K562 (cell line): ENCODE data around the gene TIMM17A. TPM values are rescaled to one million over a fixed set of nuclear protein-coding genes. Genes with fewer than 3 reads are reported as not detected.

ENCODE experiments used
- ATAC-seq: fragments of 200-7000 bp; cut with Tn5 transposase; 3 replicates; pipeline ENCODE4 v1.9.1; 2020; ENCODE audit warnings: moderate library complexity
- BruUV-seq: library from RNA; stranded (reverse); fragments of 400-500 nt; replicated peaks from 2 replicates; lab custom pipeline; 2021; lab: Mats Ljungman, UMichigan
- CTCF ChIA-PET: fragments of 300-600 bp; formaldehyde crosslinking; extraction: SDS; loops from one replicate; lab custom pipeline; 2021; ENCODE audit warnings: low intra/inter-chr PET ratio; lab: Yijun Ruan, JAX
- POLR2A ChIA-PET: fragments of 300-600, 350-650 bp; sonication (Branson Sonifier 250); formaldehyde crosslinking; extraction: SDS; loops from one replicate; lab custom pipeline; 2021; ENCODE audit warnings: antibody characterized with exemption, inconsistent platforms; lab: Yijun Ruan, JAX
- DNase-seq, 4 experiments: peaks; one replicate each; pipeline versions ENCODE4 v3.0.0 to v3.0.0-alpha.2; 2011 to 2018; ENCODE audit warnings: low spot score in 3 of 4, mixed read lengths in 3 of 4; ENCODE audit errors: extremely low read depth in 1 of 4
- FAIRE-seq: peaks from 2 replicates; lab custom pipeline; 2011; peaks lifted over from hg19 to GRCh38; lab: Jason Lieb, UNC
- H2AFZ ChIP-seq: 2 replicates; pipeline ENCODE4 v1.6.0; 2011; ENCODE audit warnings: low read depth, low read length, control low read depth, inconsistent platforms
- H3K27ac ChIP-seq: fragments of 200-600 bp; 3 replicates; pipeline ENCODE4 v1.8.0; 2011; ENCODE audit warnings: low read depth, mild to moderate bottlenecking, control low read depth, inconsistent platforms, low read length, moderate library complexity, mixed read lengths; ENCODE audit errors: extremely low read depth
- H3K27me3 ChIP-seq, 2 experiments: fragments of 300-600 bp in 1 of 2; 2 replicates in 1 of 2; 3 replicates in 1 of 2; pipeline versions ENCODE4 v1.6.0 to v1.8.0; 2011; ENCODE audit warnings: inconsistent platforms in 2 of 2, low read length in 2 of 2, mild to moderate bottlenecking in 1 of 2, mixed read lengths in 1 of 2, moderate library complexity in 1 of 2; ENCODE audit not compliant: control insufficient read depth in 2 of 2, insufficient read depth in 2 of 2
- H3K36me3 ChIP-seq: fragments of 300-600 bp; 3 replicates; pipeline ENCODE4 v1.8.0; 2011; ENCODE audit warnings: mild to moderate bottlenecking, low read length, inconsistent platforms; ENCODE audit not compliant: control insufficient read depth, insufficient read depth
- H3K4me1 ChIP-seq, 2 experiments: fragments of 200-600 bp in 1 of 2; replicated peaks in 1 of 2; 2 replicates in 1 of 2; 3 replicates in 1 of 2; pipeline versions ENCODE4 v1.5.1 to v1.8.0; 2011; ENCODE audit warnings: inconsistent platforms in 2 of 2, low read length in 2 of 2, mild to moderate bottlenecking in 1 of 2, mixed read lengths in 1 of 2, moderate library complexity in 1 of 2; ENCODE audit not compliant: control insufficient read depth in 2 of 2, insufficient read depth in 2 of 2
- H3K4me2 ChIP-seq: 2 replicates; pipeline ENCODE4 v1.6.1; 2011; ENCODE audit warnings: low read length, control low read depth, inconsistent platforms, mixed read lengths; ENCODE audit not compliant: insufficient read depth
- H3K4me3 ChIP-seq: fragments of 200-600 bp; sonication (generic), shearing (Covaris generic); 2 replicates; pipeline ENCODE4 v1.5.1; 2016; ENCODE audit warnings: control low read depth, inconsistent platforms
- H3K79me2 ChIP-seq: fragments of 200-600 bp; 3 replicates; pipeline ENCODE4 v1.8.0; 2011; ENCODE audit warnings: low read length, inconsistent platforms; ENCODE audit not compliant: control insufficient read depth, insufficient read depth
- H3K9ac ChIP-seq, 2 experiments: 2 replicates each; pipeline versions ENCODE4 v1.6.0 to v1.6.1; 2011; ENCODE audit warnings: low read depth in 2 of 2, low read length in 2 of 2, control low read depth in 1 of 2, inconsistent platforms in 1 of 2, mild to moderate bottlenecking in 1 of 2, mixed read lengths in 1 of 2; ENCODE audit not compliant: insufficient read depth in 1 of 2
- H3K9me1 ChIP-seq: one replicate; pipeline ENCODE4 v1.6.0; 2011; ENCODE audit warnings: inconsistent platforms, mild to moderate bottlenecking, low read length, moderate library complexity; ENCODE audit not compliant: control insufficient read depth, insufficient read depth
- H3K9me3 ChIP-seq: replicated peaks from 2 replicates; pipeline ENCODE4 v1.5.1; 2011; ENCODE audit warnings: low read depth, low read length, inconsistent platforms; ENCODE audit not compliant: control insufficient read depth, insufficient read depth
- H4K20me1 ChIP-seq: replicated peaks from 2 replicates; pipeline ENCODE4 v1.6.1; 2011; ENCODE audit warnings: low read length, inconsistent platforms, mixed read lengths; ENCODE audit not compliant: control insufficient read depth, insufficient read depth
- RBBP5 ChIP-seq: fragments of 200-600 bp; sonication (generic); IDR thresholded peaks from 2 replicates; pipeline ENCODE4 v1.6.1; 2012; ENCODE audit warnings: borderline replicate concordance, mild to moderate bottlenecking, low read length, control low read depth, inconsistent platforms; ENCODE audit not compliant: insufficient read depth, poor library complexity, severe bottlenecking
- SMAD1 ChIP-seq: fragments of 150-350 bp; IDR thresholded peaks from 2 replicates; pipeline ENCODE4 v1.6.1; 2014; ENCODE audit warnings: low read length, low read depth; ENCODE audit not compliant: partially characterized antibody
- SMAD4 ChIP-seq: fragments of 250-450 bp; sonication (Bioruptor Pico); conservative IDR thresholded peaks from 2 replicates; pipeline ENCODE4 v1.8.0; 2021; ENCODE audit warnings: inconsistent platforms, mild to moderate bottlenecking, moderate library complexity
- TARDBP ChIP-seq: fragments of 450-650 bp; IDR thresholded peaks from 2 replicates; pipeline ENCODE4 v1.6.1; 2016
- WGBS: fragments of 100-300 bp; shearing (Covaris generic); methylation state at CpG from one replicate; pipeline ENCODE4 v1.1.6; 2016; ENCODE audit warnings: low coverage, mixed read lengths; ENCODE audit not compliant: insufficient coverage; ENCODE audit errors: missing lambda C conversion rate; 5-methylcytosine and 5-hydroxymethylcytosine counted together
- in situ Hi-C: fragments of 300-500 bp; cut with MboI; formaldehyde crosslinking; loops from 4 replicates; pipeline ENCODE4 v1.15.0; 2018; ENCODE audit warnings: inconsistent platforms, mixed read lengths
- intact Hi-C: fragments of 100-400 bp; cut with micrococcal nuclease; formaldehyde crosslinking; loops from 2 replicates; pipeline ENCODE4 v1.14.2; 2022
- polyA plus RNA-seq, 8 experiments: library from polyadenylated mRNA; depleted of rRNA in 4 of 8; stranded (reverse) in 5 of 8; unstranded in 3 of 8; fragments of >200 nt; fragmentation: Nextera tagmentation in 2 of 8; fragmentation: Illumina TruSeq in 1 of 8; extraction: Ambion mirVana in 2 of 8; extraction: Trizol in 1 of 8; gene quantifications; 2 replicates each; pipeline versions ENCODE4 v1.2.1 to v1.2.3, GENCODE V29; 2011 to 2014; ENCODE audit warnings: inconsistent platforms in 1 of 8, missing spikeins in 1 of 8
- total RNA-seq, 7 experiments: library from RNA; depleted of rRNA in 6 of 7; stranded (reverse); fragments of >200 nt in 6 of 7; fragmentation: Illumina TruSeq in 2 of 7; extraction: Trizol in 2 of 7; gene quantifications; 2 replicates each; pipeline versions ENCODE4 v1.2.1 to v1.2.3, GENCODE V29; 2011 to 2021; ENCODE audit warnings: low replicate concordance in 1 of 7

The TIMM17A gene
- total and polyA plus RNA-seq, 9 of the 15 experiments (the other 6 are each of a cell fraction or from before 2014, with no cell fraction given): 116 to 744 (median 180) TPM

GRCh38 chr1:202011994-202012393 is 56.7 kb downstream of the TIMM17A start:
- H3K36me3 ChIP-seq: no peaks in the 10 kb centered on the region
- TF ChIP-seq SMAD1: no peak
- TF ChIP-seq SMAD4 (CRISPR knock-in tag): no peak
- no peak for TF ChIP-seq RBBP5
- TF ChIP-seq TARDBP: no peak
- DNase-seq: no peak
- no peaks in the 10 kb centered on the region for H3K79me2 ChIP-seq
- no peaks in the 10 kb centered on the region for H3K9me3 ChIP-seq
- no peak overlapping the region for H3K4me2 ChIP-seq
- no peak overlapping the region for H3K27ac ChIP-seq
- H2AFZ ChIP-seq: no peak overlapping the region
- H3K27me3 ChIP-seq: peaks cover 0 to 9% of the 10 kb centered on the region in 2 experiments; a peak in 1 of 5 replicates
- no peak overlapping the region for H3K9ac ChIP-seq
- H3K4me1 ChIP-seq: peaks cover 15 to 34% of the 10 kb centered on the region in 2 experiments; a peak in 4 of 5 replicates
- ChIA-PET POLR2A (interaction anchor here (0.6 to 1.3 kb wide), 4 partner anchors 10 to 113 kb away, joined by 3 to 5 read pairs (median 4); no protein-coding TSS in a partner anchor), CTCF (interaction anchor here (1.1 kb wide), 1 partner anchor 123 kb away, joined by 5 read pairs; no protein-coding TSS in a partner anchor)
- WGBS: 65% methylated on average over 11 of the region's 11 CpGs
- intact Hi-C loops (no loop called here), in situ Hi-C loops (no loop called here)
- H3K9me1 ChIP-seq: no peaks in the 10 kb centered on the region
- H3K4me3 ChIP-seq: no peak overlapping the region
- peaks cover 11% of the 10 kb centered on the region; the same call in 1 of the 2 replicates for H4K20me1 ChIP-seq
- no peak for FAIRE-seq
- no TSS peak for BruUV-seq
- 0 out of 3 replicates have a peak, but pooled peaks have one; percentile 8 for ATAC-seq
